Esophagus muscularis mucosa (tissue), 4 donors: ENCODE measurements around the gene MRPS11. TPM values are rescaled to one million over a fixed set of nuclear protein-coding genes. Genes with fewer than 3 reads are reported as not detected.

ENCODE experiments used
- DNase-seq: peaks from one replicate; pipeline ENCODE4 v3.0.0-alpha.2; 2017; ENCODE audit errors: extremely low spot score
- H3K27ac ChIP-seq, 4 donors: fragments of 200-600 bp; sonication (generic); replicated peaks in 1 of 4; 1 replicate in 3 of 4; 2 replicates in 1 of 4; pipeline ENCODE4 v1.5.1; 2016 to 2019; ENCODE audit warnings: mild to moderate bottlenecking in 1 of 4
- H3K27me3 ChIP-seq, 4 donors: fragments of 200-600 bp; sonication (generic); one replicate each; pipeline versions ENCODE4 v1.5.1 to v1.6.0; 2016 to 2019
- H3K36me3 ChIP-seq, 4 donors: fragments of 200-600 bp; sonication (generic); one replicate each; pipeline ENCODE4 v1.5.1; 2016 to 2019
- H3K4me1 ChIP-seq, 4 donors: fragments of 200-600 bp; sonication (generic); one replicate each; pipeline ENCODE4 v1.5.1; 2016 to 2019
- H3K4me3 ChIP-seq, 4 donors: fragments of 200-600 bp; sonication (generic); 1 replicate in 2 of 4; 2 replicates in 2 of 4; pipeline ENCODE4 v1.5.1; 2016 to 2019; ENCODE audit warnings: mild to moderate bottlenecking in 4 of 4, moderate library complexity in 1 of 4
- H3K9me3 ChIP-seq, 4 donors: fragments of 200-600 bp; sonication (generic); 1 replicate in 3 of 4; 2 replicates in 1 of 4; pipeline ENCODE4 v1.5.1; 2016 to 2019
- EP300 ChIP-seq: sonication (generic); formaldehyde crosslinking; IDR thresholded peaks from one replicate; pipeline ENCODE4 v1.6.1; 2017; ENCODE audit warnings: antibody characterized with exemption
- POLR2A ChIP-seq: fragments of 450-650 bp; IDR thresholded peaks from one replicate; pipeline ENCODE4 v1.6.1; 2017; ENCODE audit warnings: antibody characterized with exemption, moderate library complexity, mild to moderate bottlenecking, low read depth
- POLR2AphosphoS5 ChIP-seq, 2 donors: sonication (generic); formaldehyde crosslinking; IDR thresholded peaks; one replicate each; pipeline ENCODE4 v1.6.1; 2017; ENCODE audit warnings: antibody characterized with exemption in 2 of 2
- WGBS: methylation state at CpG from one replicate; pipeline ENCODE4 v1.1.5; 2018; 5-methylcytosine and 5-hydroxymethylcytosine counted together
- intact Hi-C: fragments of 100-400 bp; cut with DNase I; formaldehyde crosslinking; loops from one replicate; pipeline ENCODE4 v1.15.1; 2023
- total RNA-seq, 4 donors: library from RNA; depleted of rRNA; stranded (reverse); fragments of >200 nt; gene quantifications; one replicate each; pipeline versions ENCODE4 v1.1.0 to v1.2.1, GENCODE V29; 2016
- TF ChIP-seq, protein P1 (sequence below), 3 experiments: fragments of 200-600 bp in 2 of 3; fragments of 450-650 bp in 1 of 3; sonication (generic) in 2 of 3; IDR thresholded peaks; one replicate each; pipeline ENCODE4 v1.5.1; 2017 to 2019; ENCODE audit warnings: antibody characterized with exemption in 3 of 3, mild to moderate bottlenecking in 2 of 3, moderate library complexity in 1 of 3

MRPS11 gene
- total RNA-seq, 4 donors from 2014 or later = 25.7 to 44.9 (median 34.2) TPM

DNA sequence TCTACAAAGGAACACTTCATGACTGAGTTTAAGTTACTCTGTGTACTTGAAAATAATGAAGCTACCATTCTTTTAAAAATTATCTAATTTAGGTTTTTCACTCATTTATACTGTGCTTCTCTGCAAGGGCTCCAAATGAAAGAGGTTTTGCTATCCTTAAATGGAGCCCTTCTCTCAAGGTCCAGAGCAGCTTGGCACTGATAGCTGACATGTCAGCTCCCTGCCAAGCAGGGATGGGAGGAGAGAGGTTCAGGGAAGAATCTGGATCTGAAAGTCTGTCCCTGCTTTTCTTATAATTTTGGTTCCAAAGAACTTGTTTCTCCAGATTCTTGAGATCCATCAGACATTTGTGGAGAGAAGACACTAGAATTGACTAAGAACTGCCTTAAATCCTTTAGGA, 39.1 kb downstream of the MRPS11 start:
- peaks cover 18 to 89% (median 64%) of the 10 kb centered on the region in 4 donors for H3K36me3 ChIP-seq
- no peak overlapping the region for H3K27ac ChIP-seq
- no peaks in the 10 kb centered on the region for H3K4me1 ChIP-seq
- no peak for DNase-seq
- H3K27me3 ChIP-seq = no peaks in the 10 kb centered on the region
- TF ChIP-seq POLR2AphosphoS5 (IDR thresholded peaks at IDR 0.05) (no peak), POLR2A (no peak), EP300 (no peak)
- TF ChIP-seq, protein P1, sequence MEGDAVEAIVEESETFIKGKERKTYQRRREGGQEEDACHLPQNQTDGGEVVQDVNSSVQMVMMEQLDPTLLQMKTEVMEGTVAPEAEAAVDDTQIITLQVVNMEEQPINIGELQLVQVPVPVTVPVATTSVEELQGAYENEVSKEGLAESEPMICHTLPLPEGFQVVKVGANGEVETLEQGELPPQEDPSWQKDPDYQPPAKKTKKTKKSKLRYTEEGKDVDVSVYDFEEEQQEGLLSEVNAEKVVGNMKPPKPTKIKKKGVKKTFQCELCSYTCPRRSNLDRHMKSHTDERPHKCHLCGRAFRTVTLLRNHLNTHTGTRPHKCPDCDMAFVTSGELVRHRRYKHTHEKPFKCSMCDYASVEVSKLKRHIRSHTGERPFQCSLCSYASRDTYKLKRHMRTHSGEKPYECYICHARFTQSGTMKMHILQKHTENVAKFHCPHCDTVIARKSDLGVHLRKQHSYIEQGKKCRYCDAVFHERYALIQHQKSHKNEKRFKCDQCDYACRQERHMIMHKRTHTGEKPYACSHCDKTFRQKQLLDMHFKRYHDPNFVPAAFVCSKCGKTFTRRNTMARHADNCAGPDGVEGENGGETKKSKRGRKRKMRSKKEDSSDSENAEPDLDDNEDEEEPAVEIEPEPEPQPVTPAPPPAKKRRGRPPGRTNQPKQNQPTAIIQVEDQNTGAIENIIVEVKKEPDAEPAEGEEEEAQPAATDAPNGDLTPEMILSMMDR (IDR thresholded peaks at IDR 0.05) = no peak
- intact Hi-C loops = no loop called here
- H3K4me3 ChIP-seq = no peak overlapping the region
- H3K9me3 ChIP-seq = no peaks in the 10 kb centered on the region

DNA sequence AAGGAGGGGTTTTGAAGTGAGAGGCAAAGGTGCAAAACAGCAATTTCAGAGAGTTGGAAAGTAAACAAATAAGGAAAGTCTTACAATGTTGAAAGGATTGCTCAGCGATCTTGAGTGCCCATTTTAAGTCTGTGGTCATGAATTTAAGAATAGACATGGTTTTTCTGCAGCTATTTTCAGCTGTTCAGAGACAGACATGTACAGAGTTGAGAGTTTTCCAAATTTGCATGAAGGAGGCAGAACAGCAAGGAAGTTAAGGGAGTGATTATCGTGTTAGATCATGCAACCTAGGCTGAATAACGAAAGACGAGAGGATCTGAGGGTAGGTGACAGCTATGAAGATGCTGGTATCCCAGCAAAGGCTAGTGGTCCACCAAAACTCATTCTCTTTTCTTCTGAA, 41.8 kb downstream of the MRPS11 start:
- TF ChIP-seq POLR2AphosphoS5 (IDR thresholded peaks at IDR 0.05) = no peak
- TF ChIP-seq, protein P1 (IDR thresholded peaks at IDR 0.05) = no peak
- TF ChIP-seq POLR2A = no peak
- TF ChIP-seq EP300 = no peak
- no peak overlapping the region for H3K27ac ChIP-seq
- no peak overlapping the region for H3K4me3 ChIP-seq
- intact Hi-C loops = no loop called here
- no peaks in the 10 kb centered on the region for H3K27me3 ChIP-seq
- H3K36me3 ChIP-seq = peaks cover 30 to 85% (median 70%) of the 10 kb centered on the region in 4 donors
- no peaks in the 10 kb centered on the region for H3K4me1 ChIP-seq
- no peaks in the 10 kb centered on the region for H3K9me3 ChIP-seq
- DNase-seq = no peak
- WGBS = 99% methylated on average over 4 of the region's 4 CpGs

DNA sequence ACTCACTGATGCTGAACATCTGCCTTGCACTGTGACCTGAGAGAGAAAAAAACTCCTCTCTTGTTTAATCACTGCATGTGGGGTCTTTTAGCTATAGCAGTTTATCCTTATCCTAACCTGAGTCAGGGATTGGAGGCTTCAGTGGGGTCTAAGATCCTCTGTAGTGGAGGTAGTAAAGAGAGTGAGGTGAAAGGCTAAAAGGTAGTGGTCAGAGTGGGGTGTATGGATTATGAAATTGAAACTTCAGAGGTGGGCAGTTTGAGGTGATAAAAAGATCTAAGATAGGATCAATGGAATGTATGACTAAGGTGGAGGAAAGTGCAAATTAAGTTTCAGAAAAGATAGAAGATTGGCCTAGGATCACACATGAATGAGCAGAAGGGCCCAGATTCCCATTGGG, 42.5 kb downstream of the MRPS11 start:
- Histone ChIP-seq H3K36me3 (peaks cover 30 to 85% (median 71%) of the 10 kb centered on the region in 4 donors), H3K4me1 (no peaks in the 10 kb centered on the region), H3K27me3 (no peaks in the 10 kb centered on the region), H3K27ac (no peak overlapping the region), H3K4me3 (no peak overlapping the region), H3K9me3 (no peaks in the 10 kb centered on the region)
- DNase-seq = no peak
- intact Hi-C loops = no loop called here
- TF ChIP-seq POLR2A (no peak), POLR2AphosphoS5 (IDR thresholded peaks at IDR 0.05) (no peak)
- TF ChIP-seq, protein P1 (IDR thresholded peaks at IDR 0.05) = no peak

DNA sequence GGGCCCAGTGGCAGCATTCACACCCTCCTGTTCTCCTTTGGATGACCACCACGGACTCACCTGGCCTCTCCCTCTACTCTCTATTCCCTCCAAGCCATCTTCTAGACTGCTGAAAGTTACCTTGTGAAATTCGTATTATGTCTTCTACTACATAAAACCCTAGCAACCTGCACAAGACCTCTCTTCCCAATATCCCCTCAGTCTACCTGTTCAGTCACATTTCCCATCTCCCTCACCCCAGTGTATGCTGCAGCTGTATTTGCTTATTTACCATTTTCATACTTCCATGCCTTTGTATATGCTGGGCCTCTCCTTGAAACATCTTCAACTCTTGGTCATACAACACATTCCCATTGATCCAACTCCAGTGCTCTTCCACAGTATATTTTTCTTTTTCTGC, 43.7 kb downstream of the MRPS11 start:
- intact Hi-C loops = no loop called here
- Histone ChIP-seq H3K9me3 (no peaks in the 10 kb centered on the region), H3K4me3 (no peak overlapping the region), H3K27me3 (no peaks in the 10 kb centered on the region), H3K27ac (no peak overlapping the region), H3K36me3 (peaks cover 30 to 85% (median 66%) of the 10 kb centered on the region in 4 donors), H3K4me1 (no peaks in the 10 kb centered on the region)
- TF ChIP-seq POLR2A (no peak), POLR2AphosphoS5 (IDR thresholded peaks at IDR 0.05) (no peak), EP300 (no peak)
- TF ChIP-seq, protein P1 (IDR thresholded peaks at IDR 0.05) = no peak
- 93% methylated on average over 2 of the region's 2 CpGs for WGBS
- peak; percentile 55 for DNase-seq

DNA sequence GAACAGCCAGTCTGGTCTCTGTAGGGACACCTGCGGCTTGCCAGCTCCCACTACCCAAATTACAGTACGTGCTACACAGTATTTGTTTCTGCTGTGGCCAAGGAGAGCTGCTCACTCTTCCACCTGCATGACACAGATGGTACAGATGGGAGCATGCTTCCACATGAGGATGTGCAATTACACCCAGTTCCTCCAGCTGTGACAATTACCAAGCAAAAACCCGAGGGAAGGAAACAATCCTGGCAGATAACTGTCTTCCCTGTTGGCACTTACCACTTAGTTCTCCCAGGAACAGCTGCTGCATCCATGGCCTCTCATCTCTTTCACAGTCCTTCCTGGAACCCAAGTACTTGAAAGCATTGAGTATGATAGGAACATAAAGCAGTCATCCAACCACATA, 44.6 kb downstream of the MRPS11 start:
- no peak for DNase-seq
- Histone ChIP-seq H3K9me3 (no peaks in the 10 kb centered on the region), H3K27ac (no peak overlapping the region), H3K27me3 (no peaks in the 10 kb centered on the region), H3K36me3 (peaks cover 30 to 84% (median 67%) of the 10 kb centered on the region in 4 donors), H3K4me3 (no peak overlapping the region), H3K4me1 (no peaks in the 10 kb centered on the region)
- TF ChIP-seq, protein P1 (IDR thresholded peaks at IDR 0.05) = no peak
- TF ChIP-seq EP300 (no peak), POLR2AphosphoS5 (IDR thresholded peaks at IDR 0.05) (no peak), POLR2A (no peak)
- 85% methylated on average over 2 of the region's 3 CpGs for WGBS
- intact Hi-C loops = no loop called here
